ENCODE results near the gene LARGE1.
"Not testable (repeated sequence)": the region's sequence is repeated elsewhere in the genome, so short reads cannot be mapped to it uniquely, and the experiment has no call there.

The LARGE1 gene

DNA sequence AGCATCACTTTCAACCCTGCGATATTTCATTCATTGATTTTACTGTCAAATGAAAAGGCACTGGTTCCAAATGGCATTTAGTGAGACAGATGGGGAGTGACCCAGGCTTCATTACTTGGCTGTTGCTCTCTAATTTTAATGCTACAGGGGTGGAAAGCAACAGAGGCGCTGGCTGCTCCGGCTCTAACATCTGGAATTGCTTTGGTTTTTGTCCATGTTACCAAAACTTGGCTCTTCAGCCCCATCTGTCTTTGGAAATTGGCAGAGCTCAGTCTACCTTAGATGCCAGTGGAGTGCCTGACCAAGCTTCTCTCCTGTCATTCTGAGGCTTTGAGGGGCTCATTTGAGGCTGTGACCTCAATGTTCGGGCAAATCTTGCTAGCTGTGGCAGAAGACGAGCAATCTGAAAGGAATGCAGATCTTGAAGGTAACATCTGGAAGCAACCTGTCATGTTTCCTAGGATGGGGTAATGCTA, 452.6 kb downstream of the LARGE1 start:
- no CpG with 5 or more reads among the region's 5 CpGs for WGBS (ENCODE audit: extremely low coverage, insufficient coverage, low lambda C conversion rate)
- H3K56ac ChIP-seq (ENCODE audit: low read length): no peak overlapping the region
- H2BK5ac ChIP-seq (ENCODE audit: low read length): no peak overlapping the region
- no peak overlapping the region for H4K8ac ChIP-seq (ENCODE audit: low read depth, low read length)
- DNase-seq: no peak
- no peak overlapping the region for H3K4ac ChIP-seq (ENCODE audit: low read depth, low read length)
- H2AK5ac ChIP-seq (ENCODE audit: low read length): no peak overlapping the region
- no peaks in the 10 kb centered on the region for H3K79me2 ChIP-seq (ENCODE audit: control insufficient read depth, insufficient read depth, low read length)
- H4K5ac ChIP-seq (ENCODE audit: low read length): no peak overlapping the region
- no peak overlapping the region for H3K18ac ChIP-seq (ENCODE audit: low read length)
- H3K27me3 ChIP-seq (ENCODE audit: insufficient read depth, low read length, poor library complexity): no peaks in the 10 kb centered on the region
- no peak overlapping the region for H3K4me2 ChIP-seq (ENCODE audit: low read length)
- H3K36me3 ChIP-seq (ENCODE audit: control insufficient read depth, insufficient read depth, low read length): no peaks in the 10 kb centered on the region
- H3K4me1 ChIP-seq (ENCODE audit: control insufficient read depth, low read depth, low read length): no peaks in the 10 kb centered on the region
- H2BK15ac ChIP-seq (replicated peaks; ENCODE audit: low read depth): no peak overlapping the region
- no peak overlapping the region for H3K9ac ChIP-seq (ENCODE audit: low read length)
- no peak overlapping the region for H3K27ac ChIP-seq (ENCODE audit: low read depth, low read length)
- H2BK120ac ChIP-seq (ENCODE audit: low read depth, low read length): no peak overlapping the region
- H3K4me3 ChIP-seq (ENCODE audit: low read length): no peak overlapping the region
- H3K23ac ChIP-seq (ENCODE audit: low read length): no peak overlapping the region
- no peaks in the 10 kb centered on the region for H3K79me1 ChIP-seq (ENCODE audit: low read length)

DNA sequence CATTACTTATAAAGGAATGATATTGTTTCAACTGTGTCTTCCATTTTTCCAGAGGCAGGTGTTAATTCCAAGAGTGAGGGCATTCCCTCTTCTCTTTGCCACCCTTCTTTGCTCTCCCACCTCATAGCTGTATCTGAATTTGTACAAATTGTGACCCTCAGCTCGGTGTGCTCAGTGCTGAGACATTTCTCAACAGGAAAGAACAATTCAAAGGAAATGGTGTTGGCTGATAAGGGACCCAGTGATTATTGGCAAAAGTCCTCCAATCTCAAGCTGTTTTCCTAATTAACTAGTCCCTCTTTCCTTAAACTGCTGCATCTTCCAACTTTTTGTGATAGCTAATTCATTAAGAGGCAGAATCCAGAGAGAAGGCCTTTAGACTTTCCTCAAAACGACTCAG, 453.2 kb downstream of the LARGE1 start:
- DNase-seq: no peak
- no peak overlapping the region for H2BK120ac ChIP-seq (ENCODE audit: low read depth, low read length)
- H3K18ac ChIP-seq (ENCODE audit: low read length): no peak overlapping the region
- H3K4me2 ChIP-seq (ENCODE audit: low read length): no peak overlapping the region
- no peak overlapping the region for H2BK5ac ChIP-seq (ENCODE audit: low read length)
- H2BK15ac ChIP-seq (replicated peaks; ENCODE audit: low read depth): no peak overlapping the region
- no peak overlapping the region for H3K56ac ChIP-seq (ENCODE audit: low read length)
- no peaks in the 10 kb centered on the region for H3K79me1 ChIP-seq (ENCODE audit: low read length)
- no peak overlapping the region for H3K27ac ChIP-seq (ENCODE audit: low read depth, low read length)
- H4K8ac ChIP-seq (ENCODE audit: low read depth, low read length): no peak overlapping the region
- no peak overlapping the region for H3K4ac ChIP-seq (ENCODE audit: low read depth, low read length)
- no peaks in the 10 kb centered on the region for H3K27me3 ChIP-seq (ENCODE audit: insufficient read depth, low read length, poor library complexity)
- no peaks in the 10 kb centered on the region for H3K79me2 ChIP-seq (ENCODE audit: control insufficient read depth, insufficient read depth, low read length)
- H2AK5ac ChIP-seq (ENCODE audit: low read length): no peak overlapping the region
- H3K23ac ChIP-seq (ENCODE audit: low read length): no peak overlapping the region
- H3K9ac ChIP-seq (ENCODE audit: low read length): no peak overlapping the region
- no peaks in the 10 kb centered on the region for H3K36me3 ChIP-seq (ENCODE audit: control insufficient read depth, insufficient read depth, low read length)
- H4K5ac ChIP-seq (ENCODE audit: low read length): no peak overlapping the region
- no CpG with 5 or more reads among the region's 2 CpGs for WGBS (ENCODE audit: extremely low coverage, insufficient coverage, low lambda C conversion rate)
- H3K4me1 ChIP-seq (ENCODE audit: control insufficient read depth, low read depth, low read length): no peaks in the 10 kb centered on the region
- no peak overlapping the region for H3K4me3 ChIP-seq (ENCODE audit: low read length)

DNA sequence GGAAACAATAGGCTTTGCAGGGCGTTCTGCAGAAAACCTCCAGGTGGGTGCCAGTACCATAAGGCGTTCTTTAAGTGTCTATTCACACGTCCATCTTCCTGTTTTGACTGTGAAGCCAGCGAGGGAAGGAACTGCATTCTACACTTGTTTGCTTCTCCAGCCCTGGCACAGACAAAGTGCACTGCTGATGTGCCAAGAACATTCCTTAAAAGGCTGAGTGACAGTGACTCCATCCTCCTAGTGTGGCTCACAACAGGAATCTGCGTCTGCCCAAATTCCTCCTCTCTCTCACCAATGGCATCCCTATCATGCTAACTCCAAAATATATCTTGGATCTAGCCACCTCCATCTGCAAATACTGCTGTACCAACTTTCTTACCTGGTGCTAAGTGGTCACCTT, 454.7 kb downstream of the LARGE1 start:
- Histone ChIP-seq H3K79me2 (ENCODE audit: control insufficient read depth, insufficient read depth, low read length) (no peaks in the 10 kb centered on the region), H3K56ac (ENCODE audit: low read length) (no peak overlapping the region), H3K27me3 (ENCODE audit: insufficient read depth, low read length, poor library complexity) (no peaks in the 10 kb centered on the region), H3K4me1 (ENCODE audit: control insufficient read depth, low read depth, low read length) (no peaks in the 10 kb centered on the region), H2BK15ac (replicated peaks; ENCODE audit: low read depth) (no peak overlapping the region), H2AK5ac (ENCODE audit: low read length) (no peak overlapping the region), H3K4ac (ENCODE audit: low read depth, low read length) (no peak overlapping the region), H3K36me3 (ENCODE audit: control insufficient read depth, insufficient read depth, low read length) (no peaks in the 10 kb centered on the region), H3K4me3 (ENCODE audit: low read length) (no peak overlapping the region), H3K18ac (ENCODE audit: low read length) (no peak overlapping the region), H4K5ac (ENCODE audit: low read length) (no peak overlapping the region), H3K9ac (ENCODE audit: low read length) (no peak overlapping the region), H3K4me2 (ENCODE audit: low read length) (no peak overlapping the region), H3K79me1 (ENCODE audit: low read length) (no peaks in the 10 kb centered on the region), H2BK5ac (ENCODE audit: low read length) (no peak overlapping the region), H4K8ac (ENCODE audit: low read depth, low read length) (no peak overlapping the region), H3K27ac (ENCODE audit: low read depth, low read length) (no peak overlapping the region), H2BK120ac (ENCODE audit: low read depth, low read length) (no peak overlapping the region), H3K23ac (ENCODE audit: low read length) (no peak overlapping the region)
- no peak for DNase-seq
- WGBS (ENCODE audit: extremely low coverage, insufficient coverage, low lambda C conversion rate): no CpG with 5 or more reads among the region's 5 CpGs

DNA sequence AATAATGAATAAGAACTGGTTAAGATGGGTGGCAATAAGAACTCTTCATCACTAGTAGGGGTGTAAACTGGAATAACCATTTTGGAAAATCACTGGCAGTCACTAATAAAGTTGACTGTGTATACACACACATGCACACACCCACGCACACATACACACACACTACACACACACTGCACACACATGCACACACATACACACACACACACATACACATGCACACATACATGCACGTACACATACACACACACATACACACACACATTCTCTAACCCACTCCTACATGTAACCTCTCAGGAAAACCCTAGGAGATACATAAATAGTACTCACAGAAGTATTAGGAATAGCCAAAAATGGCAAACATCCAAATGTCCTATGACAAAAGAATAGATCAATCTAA, 455.6 kb downstream of the LARGE1 start:
- no peak for DNase-seq
- Histone ChIP-seq H3K4me3 (ENCODE audit: low read length) (no peak overlapping the region), H2BK5ac (ENCODE audit: low read length) (no peak overlapping the region), H3K27ac (ENCODE audit: low read depth, low read length) (no peak overlapping the region), H3K4me1 (ENCODE audit: control insufficient read depth, low read depth, low read length) (no peaks in the 10 kb centered on the region), H3K79me1 (ENCODE audit: low read length) (no peaks in the 10 kb centered on the region), H3K79me2 (ENCODE audit: control insufficient read depth, insufficient read depth, low read length) (no peaks in the 10 kb centered on the region), H3K4me2 (ENCODE audit: low read length) (no peak overlapping the region), H2BK120ac (ENCODE audit: low read depth, low read length) (no peak overlapping the region), H3K9ac (ENCODE audit: low read length) (no peak overlapping the region), H2BK15ac (replicated peaks; ENCODE audit: low read depth) (no peak overlapping the region), H3K4ac (ENCODE audit: low read depth, low read length) (no peak overlapping the region), H4K5ac (ENCODE audit: low read length) (no peak overlapping the region), H3K23ac (ENCODE audit: low read length) (no peak overlapping the region), H3K27me3 (ENCODE audit: insufficient read depth, low read length, poor library complexity) (no peaks in the 10 kb centered on the region), H4K8ac (ENCODE audit: low read depth, low read length) (no peak overlapping the region), H2AK5ac (ENCODE audit: low read length) (no peak overlapping the region), H3K18ac (ENCODE audit: low read length) (no peak overlapping the region), H3K36me3 (ENCODE audit: control insufficient read depth, insufficient read depth, low read length) (no peaks in the 10 kb centered on the region), H3K56ac (ENCODE audit: low read length) (no peak overlapping the region)
- no CpG with 5 or more reads among the region's 2 CpGs for WGBS (ENCODE audit: extremely low coverage, insufficient coverage, low lambda C conversion rate)

DNA sequence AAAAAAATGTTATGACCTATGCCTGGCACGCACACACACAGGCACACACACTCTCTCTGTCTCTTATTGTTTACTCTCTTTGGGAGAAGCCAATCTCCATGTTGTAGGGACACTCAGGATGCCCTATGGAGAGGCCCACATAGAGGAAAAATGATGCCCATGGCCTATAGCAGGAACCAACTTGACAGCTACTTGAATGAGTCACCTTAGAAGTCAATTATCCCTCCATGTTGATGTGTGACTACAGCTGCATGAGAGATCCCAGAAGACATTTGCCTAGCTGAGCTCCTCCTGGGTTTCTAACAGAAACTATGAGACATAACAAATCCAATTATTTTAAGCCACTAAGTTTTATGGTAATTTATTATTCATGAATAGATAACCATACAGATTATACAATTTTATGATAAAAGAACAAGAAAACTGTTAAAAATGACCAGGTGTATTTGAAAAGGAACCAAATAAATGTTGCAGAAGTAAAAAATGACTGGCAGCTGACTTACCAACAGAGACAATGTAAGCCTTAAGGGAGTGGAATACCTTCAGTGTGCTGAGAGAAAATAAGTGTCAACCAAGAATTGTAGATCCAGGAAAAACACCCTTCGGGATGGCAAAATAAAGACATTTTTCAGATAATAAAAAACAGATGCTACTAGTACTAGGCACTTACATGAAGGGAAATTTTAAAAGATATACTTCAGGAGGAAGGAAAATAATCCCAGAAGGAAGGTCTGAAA, 458.4 kb downstream of the LARGE1 start:
- no peak overlapping the region for H3K18ac ChIP-seq (ENCODE audit: low read length)

DNA sequence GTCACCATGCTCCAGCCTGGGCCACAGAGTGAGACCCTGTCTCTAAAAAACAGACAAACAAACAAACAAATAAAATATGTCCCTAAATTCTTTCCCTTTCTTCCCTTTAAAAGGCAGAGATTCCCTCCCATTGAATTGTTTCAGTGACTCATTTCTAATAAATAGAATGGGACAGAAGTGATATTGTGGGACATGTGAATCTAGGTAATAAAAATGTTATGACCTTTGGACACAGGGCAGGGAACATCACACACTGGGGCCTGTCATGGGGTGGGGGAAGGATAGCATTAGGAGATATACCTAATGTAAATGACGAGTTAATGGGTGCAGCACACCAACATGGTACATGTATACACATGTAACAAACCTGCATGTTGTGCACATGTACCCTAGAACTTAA, 459.0 kb downstream of the LARGE1 start:
- no CpG with 5 or more reads among the region's 1 CpG for WGBS (ENCODE audit: extremely low coverage, insufficient coverage, low lambda C conversion rate)
- not testable (repeated sequence) for H3K4ac ChIP-seq (ENCODE audit: low read depth, low read length); H4K8ac ChIP-seq (ENCODE audit: low read depth, low read length); DNase-seq; H2BK15ac ChIP-seq (replicated peaks; ENCODE audit: low read depth); H3K79me1 ChIP-seq (ENCODE audit: low read length); H4K5ac ChIP-seq (ENCODE audit: low read length); H2BK5ac ChIP-seq (ENCODE audit: low read length); H3K4me3 ChIP-seq (ENCODE audit: low read length); H3K4me2 ChIP-seq (ENCODE audit: low read length); H3K9ac ChIP-seq (ENCODE audit: low read length); H2AK5ac ChIP-seq (ENCODE audit: low read length); H3K36me3 ChIP-seq (ENCODE audit: control insufficient read depth, insufficient read depth, low read length); H3K23ac ChIP-seq (ENCODE audit: low read length); H3K27me3 ChIP-seq (ENCODE audit: insufficient read depth, low read length, poor library complexity); H3K79me2 ChIP-seq (ENCODE audit: control insufficient read depth, insufficient read depth, low read length); H3K18ac ChIP-seq (ENCODE audit: low read length); H2BK120ac ChIP-seq (ENCODE audit: low read depth, low read length); H3K4me1 ChIP-seq (ENCODE audit: control insufficient read depth, low read depth, low read length); H3K56ac ChIP-seq (ENCODE audit: low read length); H3K27ac ChIP-seq (ENCODE audit: low read depth, low read length)

More for the DNA sequence above, 458.4 kb downstream of the LARGE1 start:
- H3K4me3 ChIP-seq (ENCODE audit: low read length): no peak overlapping the region
- WGBS (ENCODE audit: extremely low coverage, insufficient coverage, low lambda C conversion rate): no CpG with 5 or more reads among the region's 2 CpGs
- no peaks in the 10 kb centered on the region for H3K79me2 ChIP-seq (ENCODE audit: control insufficient read depth, insufficient read depth, low read length)
- H3K4ac ChIP-seq (ENCODE audit: low read depth, low read length): no peak overlapping the region
- H2BK5ac ChIP-seq (ENCODE audit: low read length): no peak overlapping the region
- H3K4me1 ChIP-seq (ENCODE audit: control insufficient read depth, low read depth, low read length): no peaks in the 10 kb centered on the region
- no peak overlapping the region for H4K8ac ChIP-seq (ENCODE audit: low read depth, low read length)
- H3K9ac ChIP-seq (ENCODE audit: low read length): no peak overlapping the region
- H3K4me2 ChIP-seq (ENCODE audit: low read length): no peak overlapping the region
- H3K27me3 ChIP-seq (ENCODE audit: insufficient read depth, low read length, poor library complexity): no peaks in the 10 kb centered on the region
- H3K56ac ChIP-seq (ENCODE audit: low read length): no peak overlapping the region
- no peak overlapping the region for H2BK15ac ChIP-seq (replicated peaks; ENCODE audit: low read depth)
- H2BK120ac ChIP-seq (ENCODE audit: low read depth, low read length): no peak overlapping the region
- no peaks in the 10 kb centered on the region for H3K36me3 ChIP-seq (ENCODE audit: control insufficient read depth, insufficient read depth, low read length)
- DNase-seq: no peak
- no peak overlapping the region for H3K23ac ChIP-seq (ENCODE audit: low read length)
- no peak overlapping the region for H3K27ac ChIP-seq (ENCODE audit: low read depth, low read length)
- H3K79me1 ChIP-seq (ENCODE audit: low read length): no peaks in the 10 kb centered on the region
- H2AK5ac ChIP-seq (ENCODE audit: low read length): no peak overlapping the region
- H4K5ac ChIP-seq (ENCODE audit: low read length): no peak overlapping the region
